HG03280 (cell line): ENCODE results near the gene DCDC2C.
"Not testable (repeated sequence)": the region's sequence is repeated elsewhere in the genome, so short reads cannot be mapped to it uniquely, and the experiment has no call there.

Experiments
- ATAC-seq: cut with Tn5 transposase; IDR thresholded peaks from one replicate; pipeline ENCODE4 v1.9.1; 2021; ENCODE audit warnings: mild to moderate bottlenecking, moderate library complexity; ENCODE audit not compliant: unreplicated experiment

The DCDC2C gene

GRCh38 chr2:3703236-3703756 is at the start of gene DCDC2C:
Gene DCDC2C, plus strand, starts transcription at chr2:3703575. Its CDS starts 177 bp downstream, at chr2:3703752.
- no peak for ATAC-seq

GRCh38 chr2:3654011-3654410 is 49.4 kb upstream of the DCDC2C start:
- no peak for ATAC-seq

- ATAC-seq: no peak
Observed at GRCh38 chr2:3654531-3655225, 48.7 kb upstream of the DCDC2C start.

- ATAC-seq: no peak
Observed at GRCh38 chr2:3655871-3656761, 47.3 kb upstream of the DCDC2C start.

- ATAC-seq: no peak
Observed at GRCh38 chr2:3656762-3657721, 46.3 kb upstream of the DCDC2C start.

- no peak for ATAC-seq
Observed at GRCh38 chr2:3657881-3658280, 45.5 kb upstream of the DCDC2C start, which contains the start of gene ALLC. Gene ALLC, plus strand, starts transcription at chr2:3658200. Its CDS starts 12,958 bp downstream, at chr2:3671158.

GRCh38 chr2:3659447-3660432 is 43.6 kb upstream of the DCDC2C start:
- no peak for ATAC-seq

- not testable (repeated sequence) for ATAC-seq
Observed at GRCh38 chr2:3660640-3661039, 42.7 kb upstream of the DCDC2C start.

- ATAC-seq: no peak
Observed at GRCh38 chr2:3661149-3661660, 42.2 kb upstream of the DCDC2C start.

- ATAC-seq: no peak
Observed at GRCh38 chr2:3662239-3662638, 41.1 kb upstream of the DCDC2C start.

- no peak for ATAC-seq
Observed at GRCh38 chr2:3664118-3664517, 39.3 kb upstream of the DCDC2C start.

- no peak for ATAC-seq
Observed at GRCh38 chr2:3664925-3665324, 38.5 kb upstream of the DCDC2C start.

- no peak for ATAC-seq
Observed at GRCh38 chr2:3665886-3666612, 37.3 kb upstream of the DCDC2C start.

- no peak for ATAC-seq
Observed at GRCh38 chr2:3666613-3666975, 36.8 kb upstream of the DCDC2C start.

GRCh38 chr2:3667151-3667631 is 36.2 kb upstream of the DCDC2C start:
- ATAC-seq: no peak

- ATAC-seq: no peak
Observed at GRCh38 chr2:3669656-3670055, 33.7 kb upstream of the DCDC2C start.

- no peak for ATAC-seq
Observed at GRCh38 chr2:3670376-3670775, 33.0 kb upstream of the DCDC2C start.

- ATAC-seq: no peak
Observed at GRCh38 chr2:3670941-3671340, 32.4 kb upstream of the DCDC2C start.
